SIG-M5 treated with dmso at 0.1 percent for 504 hours (cell line): ENCODE data around the gene AGTRAP.

Experiments used
- DNase-seq: peaks from one replicate; lab custom pipeline; 2025; ENCODE audit not compliant: unreplicated experiment; lab: John Stamatoyannopoulos, UW

AGTRAP gene

DNA sequence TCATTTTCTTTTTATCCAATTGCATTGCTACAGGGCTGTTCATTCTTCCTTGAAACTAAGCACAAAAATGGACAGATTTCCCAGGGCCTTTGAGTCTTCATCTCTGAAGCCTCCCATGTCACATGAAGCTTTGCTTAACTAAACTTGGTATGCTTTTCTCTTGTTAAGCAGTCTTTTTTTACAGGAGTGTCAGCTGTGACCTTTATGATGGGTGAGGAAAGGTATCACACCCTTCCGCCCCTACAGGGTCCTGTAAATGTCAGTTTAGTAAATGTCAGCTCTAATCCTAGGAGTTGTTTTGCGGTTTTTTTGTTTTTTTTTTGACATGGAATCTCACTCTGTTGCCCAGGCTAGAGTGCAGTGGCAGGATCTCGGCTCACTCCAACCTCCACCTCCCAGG, 2.6 kb upstream of the AGTRAP start:
- no peak for DNase-seq

DNA sequence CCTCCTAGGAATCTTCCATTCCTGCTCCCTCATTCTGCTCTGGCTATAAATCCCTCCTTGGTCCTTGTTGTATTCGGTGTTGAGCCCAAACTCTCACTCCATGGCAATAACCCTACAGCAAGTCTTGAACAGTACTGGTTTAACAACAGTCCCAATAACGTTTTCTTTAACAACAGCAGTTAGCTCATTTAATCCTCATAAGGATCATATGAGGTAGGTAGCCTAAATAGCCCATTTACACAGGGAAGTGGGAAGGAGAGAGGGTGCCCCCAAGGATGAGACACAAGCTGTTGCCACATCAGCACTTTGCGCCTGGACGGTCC, 444 bp upstream of the AGTRAP start:
- DNase-seq = no peak

DNA sequence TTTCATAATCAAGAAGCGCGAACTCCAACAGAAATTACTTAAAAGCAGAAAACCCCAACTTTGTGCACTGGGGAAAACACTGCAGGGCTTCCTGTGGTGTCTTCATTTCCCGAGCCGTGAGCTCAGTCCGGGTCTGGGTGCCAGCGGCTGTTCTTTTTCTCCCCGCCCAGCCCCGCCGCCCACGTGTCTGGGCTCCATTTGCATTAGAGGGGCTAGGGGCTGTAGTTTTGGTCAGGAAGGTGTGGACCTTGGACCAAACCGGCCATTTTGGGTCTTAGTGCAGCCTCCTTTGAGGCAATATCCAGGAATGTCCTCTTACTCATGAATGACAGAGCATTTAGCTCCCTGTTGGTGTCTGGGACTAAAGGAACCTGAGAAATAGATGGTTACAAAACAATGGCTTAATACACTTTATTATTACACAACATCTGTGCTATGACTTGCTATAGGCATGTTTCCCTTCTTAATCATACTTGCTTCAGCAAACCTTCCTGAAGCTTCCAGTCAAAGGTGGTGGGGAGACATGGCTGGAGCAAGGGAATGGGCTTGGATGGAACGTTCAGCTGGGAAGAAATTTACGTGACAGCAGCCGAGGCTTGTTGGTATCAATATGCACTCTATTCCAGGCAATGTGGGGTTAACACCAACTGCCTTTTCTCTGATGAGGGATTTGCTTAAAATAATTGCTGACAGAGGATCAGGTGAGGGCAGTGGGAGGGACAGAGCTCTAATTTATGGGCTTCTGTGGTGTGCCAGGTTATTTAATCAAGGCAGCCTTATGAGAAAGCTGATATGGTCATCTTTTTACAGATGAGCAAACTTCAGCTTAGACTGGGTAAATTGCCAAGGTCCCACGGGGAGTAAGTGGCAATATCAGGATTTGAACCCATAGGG, 1.1 kb downstream of the AGTRAP start:
- DNase-seq = peak; percentile 91

DNA sequence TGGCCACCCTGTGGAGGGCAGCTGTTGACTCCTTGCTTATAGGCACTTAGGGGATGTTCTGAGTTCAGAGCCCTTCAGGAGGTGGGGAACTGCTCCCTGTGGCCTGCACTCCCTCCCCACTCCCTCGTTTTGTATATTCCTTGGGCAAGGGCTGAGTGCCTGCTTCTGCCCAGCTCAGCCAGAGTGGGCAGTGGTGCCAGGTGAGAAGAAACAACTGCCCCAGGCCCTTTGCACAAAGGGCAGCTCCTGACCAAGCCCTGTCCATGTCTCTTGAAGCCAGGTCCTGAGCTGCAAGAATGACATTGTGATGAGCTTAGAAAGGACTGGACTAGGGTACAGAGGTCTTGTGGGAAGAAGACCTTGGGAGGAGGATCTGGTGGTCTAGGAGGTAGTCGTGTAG, 2.2 kb downstream of the AGTRAP start:
- DNase-seq = no peak

DNA sequence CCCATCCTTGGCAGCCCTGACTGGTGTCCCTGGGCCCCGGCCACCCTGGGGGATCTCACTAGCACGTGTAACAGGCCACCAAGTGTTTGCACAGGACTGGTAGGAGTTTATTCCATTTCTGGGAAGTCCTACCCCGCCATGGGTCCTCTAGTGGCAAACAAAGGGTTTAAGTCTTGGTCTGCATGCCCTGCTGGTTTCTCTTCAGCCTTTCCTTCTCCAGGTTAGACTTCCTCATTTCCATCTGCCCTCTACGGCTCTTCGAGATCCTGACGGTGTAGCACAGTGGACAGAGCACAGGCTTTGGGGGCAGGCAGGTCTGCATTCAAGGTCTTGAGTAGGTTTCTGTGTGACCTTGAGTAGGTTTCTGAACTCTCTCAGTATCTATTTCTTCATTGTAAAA, 2.8 kb downstream of the AGTRAP start:
- DNase-seq = peak; percentile 42

DNA sequence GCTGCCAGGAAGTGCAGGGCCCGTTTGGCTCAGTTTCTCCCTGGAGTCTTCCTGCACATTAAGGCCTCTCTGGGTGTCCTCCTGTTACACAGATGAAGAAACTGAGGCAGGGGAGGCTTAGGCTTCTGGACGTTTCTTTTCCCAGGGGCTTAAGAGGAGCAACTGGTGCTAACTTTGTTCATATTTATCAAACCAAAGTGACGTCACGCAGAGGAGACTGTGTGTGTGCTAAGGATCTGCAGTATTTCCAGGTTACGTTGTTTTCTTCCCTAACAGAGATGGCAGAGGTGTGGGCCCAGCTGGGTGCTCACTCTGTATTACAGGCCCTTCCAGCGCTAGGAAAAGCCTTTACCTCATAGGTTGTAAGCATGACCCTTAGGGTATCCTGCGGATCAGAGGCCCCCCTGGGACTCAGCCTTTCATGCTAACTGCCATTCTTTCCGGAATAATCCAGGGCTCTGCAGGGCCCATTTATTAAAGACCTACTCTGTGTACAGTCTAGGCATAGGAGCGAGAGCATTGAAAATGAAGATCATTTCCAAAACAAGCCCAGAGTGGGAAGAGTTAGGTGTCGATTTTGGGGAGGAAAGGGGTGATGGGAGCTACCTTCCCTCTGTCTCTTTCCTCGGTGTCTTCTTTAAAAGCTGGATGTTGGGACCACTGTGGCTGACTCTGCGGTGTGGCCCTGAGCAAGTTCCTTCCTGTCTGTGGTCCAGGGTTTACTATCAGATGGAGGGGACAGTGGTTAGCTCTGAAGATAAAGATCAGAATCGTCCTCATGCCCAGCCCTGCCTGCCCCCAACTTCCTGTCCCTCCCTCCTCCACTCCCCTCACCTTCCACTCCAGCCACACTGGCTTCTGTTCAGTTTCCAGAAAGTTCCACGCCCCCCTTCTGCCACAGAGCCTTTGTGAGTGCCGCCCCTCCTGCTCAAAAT, 4.6 kb downstream of the AGTRAP start:
- DNase-seq = peak; percentile 66

DNA sequence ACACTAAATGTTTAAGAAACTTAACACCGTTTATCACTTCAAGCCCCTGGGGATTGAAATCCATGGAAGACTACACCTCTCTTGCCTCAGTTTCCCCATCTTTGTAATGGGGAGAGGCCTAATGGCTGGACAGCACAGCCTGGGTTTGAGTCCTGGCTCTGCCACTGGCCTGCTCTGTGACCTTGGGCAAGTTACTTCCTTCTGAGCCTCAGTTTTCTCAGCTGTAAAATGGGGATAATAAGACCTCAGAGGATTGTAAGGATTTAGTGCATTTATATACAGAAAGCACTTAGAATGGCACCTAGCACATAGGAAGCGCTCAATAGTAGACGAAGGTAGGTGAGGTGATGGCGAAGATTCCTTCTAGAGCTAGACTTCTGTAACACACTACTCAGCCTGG, 5.5 kb downstream of the AGTRAP start:
- DNase-seq = no peak

DNA sequence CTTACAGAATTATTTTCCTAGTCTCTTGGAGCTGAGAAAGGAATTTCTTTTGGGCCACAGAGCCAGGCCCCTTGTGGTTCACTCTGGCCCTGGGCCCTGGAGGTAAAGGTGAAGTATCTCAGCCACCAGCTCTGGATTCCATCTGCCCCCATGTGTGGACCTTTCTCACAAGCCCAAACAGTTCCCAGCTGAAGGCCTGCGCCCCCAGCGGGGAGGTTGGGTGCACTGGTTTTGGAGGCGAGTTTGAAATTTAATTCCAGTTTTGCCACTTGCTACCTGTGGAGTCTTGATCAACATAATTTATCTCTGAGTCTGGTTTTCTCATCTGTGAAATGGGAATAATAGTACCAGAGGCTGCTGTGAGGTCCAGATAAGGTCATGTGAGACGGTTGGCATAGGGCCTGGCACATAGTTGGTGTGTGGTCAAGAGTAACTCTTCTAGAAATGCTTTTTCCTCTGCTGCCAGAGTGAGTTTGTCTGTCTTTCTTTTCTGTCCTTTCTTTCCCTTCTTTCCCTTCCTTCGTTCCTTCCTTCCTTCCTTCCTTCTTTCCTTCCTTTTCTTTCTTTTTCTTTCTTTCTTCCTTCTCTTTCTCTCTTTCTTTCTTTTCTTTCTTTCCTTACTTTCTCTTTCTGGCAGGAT, 6.1 kb downstream of the AGTRAP start:
- no peak for DNase-seq

DNA sequence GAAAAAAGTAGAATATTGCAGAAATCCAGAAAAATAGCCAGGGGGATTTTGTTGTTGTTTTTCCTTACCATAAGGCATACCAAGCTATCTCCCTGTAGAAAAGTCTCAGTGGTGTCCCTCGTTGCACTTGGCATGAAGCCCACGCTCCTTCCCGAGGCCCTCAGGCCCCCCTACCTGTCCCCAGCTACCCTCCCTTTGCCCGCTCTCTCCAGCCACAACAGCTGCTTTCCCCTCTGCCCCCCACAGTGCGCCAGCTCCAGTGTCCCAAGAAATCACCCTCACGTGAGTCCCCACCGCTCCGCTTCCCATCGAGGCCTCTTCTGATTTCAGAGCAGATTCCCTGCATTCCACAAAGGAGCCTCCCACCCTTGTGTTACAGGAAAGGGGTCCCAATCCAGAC, 8.4 kb downstream of the AGTRAP start:
- DNase-seq = no peak

DNA sequence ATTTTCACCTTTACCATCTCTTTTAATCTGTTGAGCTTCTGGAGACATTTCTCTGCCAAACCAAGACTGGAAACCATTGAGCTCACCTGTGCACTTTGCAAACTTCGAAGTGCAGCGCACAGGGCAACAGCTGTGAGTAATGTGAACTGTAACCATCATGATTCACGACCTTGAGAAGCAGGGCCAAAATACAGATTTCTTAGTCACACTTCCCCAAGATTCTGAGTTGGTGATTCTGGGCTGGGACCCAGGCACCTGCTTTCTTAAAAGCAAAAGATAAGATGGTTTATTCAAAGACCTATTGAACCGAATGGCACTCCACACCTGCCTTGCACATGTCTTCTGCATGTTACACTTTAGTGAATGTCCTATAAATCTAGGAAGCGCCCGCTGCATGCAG, 10.2 kb downstream of the AGTRAP start:
- no peak for DNase-seq

DNA sequence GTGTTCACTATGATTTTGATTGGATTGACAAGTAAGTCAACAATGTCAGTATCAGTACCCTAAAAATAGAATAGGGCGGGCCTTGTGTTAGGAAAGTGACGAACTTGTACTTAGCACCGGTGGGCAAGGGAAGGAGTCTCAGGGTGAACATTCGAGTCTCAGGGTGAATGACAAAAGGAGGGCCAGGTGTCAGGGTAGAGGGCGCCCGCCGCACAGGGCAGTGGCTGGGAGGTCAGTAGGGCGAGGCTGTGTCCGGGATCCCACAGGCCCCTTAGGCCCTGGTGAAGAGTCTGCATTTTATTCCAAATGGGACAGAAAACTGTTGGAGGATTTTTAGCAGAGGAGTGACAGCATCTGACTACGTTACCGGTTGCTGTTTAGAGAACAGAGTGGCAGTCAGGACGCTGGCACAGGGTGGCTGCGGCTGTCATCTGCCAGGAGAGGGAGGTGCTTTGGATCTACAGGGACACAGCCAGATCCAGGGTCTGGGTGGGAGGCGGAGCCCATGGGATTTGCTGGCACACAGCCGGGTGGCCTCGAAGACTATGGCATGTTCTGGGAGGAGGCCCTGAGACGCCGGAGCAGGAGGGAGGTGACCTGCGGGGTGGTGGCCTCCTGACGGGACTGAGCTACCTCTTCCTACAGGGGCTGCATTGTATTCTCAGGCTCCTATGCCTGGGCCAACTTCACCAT, 11.0 kb downstream of the AGTRAP start:
- DNase-seq = no peak

DNA sequence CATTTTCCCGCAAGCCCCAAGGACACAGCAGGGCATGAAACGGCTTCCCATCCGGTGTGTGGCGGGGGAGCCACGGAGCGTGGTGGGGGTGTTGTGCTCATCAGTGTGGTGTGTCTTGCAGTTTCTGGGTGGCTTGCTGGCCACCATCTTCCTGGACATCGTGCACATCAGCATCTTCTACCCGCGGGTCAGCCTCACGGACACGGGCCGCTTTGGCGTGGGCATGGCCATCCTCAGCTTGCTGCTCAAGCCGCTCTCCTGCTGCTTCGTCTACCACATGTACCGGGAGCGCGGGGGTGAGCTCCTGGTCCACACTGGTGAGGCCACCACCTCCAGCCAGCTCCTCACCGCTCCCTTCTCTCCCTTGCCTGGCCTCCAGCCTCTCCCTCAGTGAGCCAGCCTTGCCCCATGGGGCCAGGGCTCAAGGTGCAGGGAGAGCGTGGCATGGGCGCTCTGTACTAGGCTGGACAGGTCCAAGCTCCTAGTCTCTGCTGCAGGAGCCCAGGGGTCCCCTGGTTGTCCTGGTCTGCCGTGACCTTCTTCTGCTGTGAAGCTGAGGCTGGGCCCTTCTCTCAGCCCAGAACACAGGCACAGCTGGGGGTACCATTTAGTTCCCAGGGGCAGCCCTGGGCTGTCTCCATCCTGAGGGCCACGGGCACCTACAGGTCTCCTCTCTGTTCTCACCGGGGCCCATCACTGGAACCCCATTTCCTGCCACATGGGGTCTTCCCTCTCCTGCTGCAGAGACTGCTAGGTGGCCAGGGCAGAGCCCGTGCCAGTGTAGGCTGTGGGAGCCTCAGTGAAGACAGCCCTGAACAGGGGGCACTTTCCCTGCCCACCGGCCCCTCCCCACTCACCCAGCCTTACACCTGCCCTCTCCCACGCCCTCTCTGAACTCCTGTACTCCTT, 12.6 kb downstream of the AGTRAP start:
- DNase-seq = no peak

DNA sequence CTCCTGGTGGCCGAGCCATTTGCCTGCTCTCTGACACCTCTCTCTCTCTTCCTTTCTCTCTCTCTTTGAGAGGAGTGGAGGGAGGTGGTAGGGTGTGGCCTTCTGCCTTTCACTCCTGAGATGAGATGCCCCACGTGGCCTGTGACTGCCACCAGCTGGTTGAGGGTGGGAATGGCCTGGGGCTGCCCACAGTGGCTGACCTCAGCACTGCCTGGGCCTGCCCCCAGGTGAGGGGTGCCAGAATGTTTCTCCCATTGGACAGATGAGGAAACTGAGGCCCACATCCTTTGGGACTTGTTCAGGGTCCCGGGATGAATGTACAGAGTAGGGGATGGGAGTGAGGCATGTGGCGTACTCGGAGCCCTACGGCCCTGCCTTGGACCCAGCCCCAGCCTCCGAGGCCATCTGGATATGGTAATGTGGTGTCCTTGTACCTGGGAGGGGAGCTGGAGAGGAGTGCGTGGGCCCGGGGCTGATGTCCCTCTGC, 13.3 kb downstream of the AGTRAP start:
- peak; percentile 51 for DNase-seq

DNA sequence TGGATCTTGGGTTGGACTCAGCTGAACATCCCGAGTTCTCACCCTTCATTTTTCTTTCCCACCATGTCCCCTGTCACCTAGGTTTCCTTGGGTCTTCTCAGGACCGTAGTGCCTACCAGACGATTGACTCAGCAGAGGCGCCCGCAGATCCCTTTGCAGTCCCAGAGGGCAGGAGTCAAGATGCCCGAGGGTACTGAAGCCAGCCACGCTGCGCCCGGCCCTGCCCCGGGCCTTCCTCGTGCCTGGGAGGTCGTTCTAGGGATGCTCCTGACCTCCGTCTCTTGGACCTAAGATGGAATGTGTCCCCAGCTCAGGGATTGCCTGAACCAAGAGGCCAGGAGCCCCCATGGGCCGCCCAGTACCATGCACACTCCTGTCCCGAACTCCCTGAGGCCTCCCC, 14.1 kb downstream of the AGTRAP start:
- DNase-seq = no peak

DNA sequence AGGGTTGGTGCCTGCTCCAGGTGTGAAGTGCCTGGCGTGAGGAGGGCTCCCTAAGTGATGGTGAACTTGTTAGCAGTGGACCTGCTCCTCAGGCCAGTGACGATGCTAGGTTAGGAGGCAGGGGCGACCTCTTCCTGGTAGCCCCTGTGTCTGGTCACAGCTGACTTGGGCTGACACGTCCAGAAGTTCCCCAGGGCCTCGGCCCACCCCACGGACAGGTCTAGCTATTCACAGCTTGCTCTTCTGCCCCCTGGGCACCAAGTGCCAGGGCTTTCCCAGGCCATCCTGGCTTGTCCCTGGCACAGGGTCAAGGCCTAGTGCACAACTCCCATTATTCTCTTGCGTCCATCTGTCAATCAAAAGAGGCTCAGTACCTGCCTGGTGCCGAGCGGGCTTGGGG, 15.2 kb downstream of the AGTRAP start:
- no peak for DNase-seq

DNA sequence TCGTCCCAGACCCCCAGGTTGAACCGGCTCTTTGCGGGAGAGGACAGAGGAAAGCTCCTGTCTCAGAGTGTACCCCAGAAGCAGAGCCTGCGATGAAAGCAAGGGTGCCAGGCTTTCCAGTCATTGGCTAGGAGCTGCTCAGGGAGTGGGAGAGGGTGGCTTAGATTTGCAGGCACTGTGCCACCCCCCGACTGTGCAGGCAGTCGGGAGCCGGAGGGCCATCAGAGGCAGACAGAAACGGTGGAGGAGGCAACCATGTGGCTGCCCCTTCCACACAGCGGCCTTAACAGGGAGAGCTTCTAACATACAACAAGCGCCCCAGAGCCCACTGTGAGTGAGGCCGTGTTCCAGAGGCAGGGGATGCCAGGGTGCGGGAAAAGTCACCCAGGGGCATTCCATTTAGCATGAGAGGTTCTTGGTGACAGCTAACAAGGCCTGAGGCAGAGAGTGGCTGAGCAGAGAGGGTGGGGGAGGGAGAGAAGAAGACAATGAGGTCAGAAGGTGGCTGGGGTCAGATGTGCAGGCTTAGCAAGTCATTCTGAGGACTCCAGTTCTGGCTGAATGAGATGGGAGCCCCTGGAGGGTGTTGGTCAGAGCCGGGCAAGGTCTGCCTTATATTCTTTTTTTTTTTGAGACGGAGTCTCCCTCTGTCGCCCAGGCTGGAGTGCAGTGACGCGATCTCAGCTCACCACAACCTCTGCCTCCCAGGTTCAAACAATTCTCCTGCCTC, 16.6 kb downstream of the AGTRAP start:
- DNase-seq = no peak

DNA sequence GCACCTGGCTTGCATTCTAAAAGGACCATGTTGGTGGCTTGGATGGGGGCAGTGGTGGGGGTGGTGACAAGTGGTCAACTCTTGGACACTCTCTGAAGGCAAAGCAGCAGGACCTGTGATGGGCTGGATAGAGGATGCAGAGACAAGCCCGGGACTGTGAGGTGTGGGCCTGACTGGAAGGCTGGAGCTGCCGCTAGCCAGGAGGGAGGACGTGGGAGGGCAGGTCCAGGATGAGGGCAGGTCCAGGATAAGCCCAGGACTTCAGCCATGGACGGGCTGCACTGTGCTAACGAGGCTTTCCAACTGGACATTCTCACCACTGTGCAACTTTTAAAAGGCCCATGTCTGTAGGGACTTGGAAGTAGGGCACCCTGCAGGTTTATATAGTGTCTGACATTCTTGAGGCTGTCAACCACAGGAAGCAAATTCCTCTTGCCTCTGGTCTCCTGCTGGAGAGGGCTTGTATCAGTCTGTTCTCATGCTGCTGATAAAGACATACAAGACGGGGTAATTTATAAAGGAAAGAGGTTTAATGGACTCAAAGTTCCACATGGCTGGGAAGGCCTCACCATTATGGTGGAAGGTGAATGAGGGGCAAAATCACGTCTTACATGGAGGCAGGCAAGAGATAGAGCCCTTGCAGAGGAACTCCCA, 17.7 kb downstream of the AGTRAP start:
- DNase-seq = no peak

DNA sequence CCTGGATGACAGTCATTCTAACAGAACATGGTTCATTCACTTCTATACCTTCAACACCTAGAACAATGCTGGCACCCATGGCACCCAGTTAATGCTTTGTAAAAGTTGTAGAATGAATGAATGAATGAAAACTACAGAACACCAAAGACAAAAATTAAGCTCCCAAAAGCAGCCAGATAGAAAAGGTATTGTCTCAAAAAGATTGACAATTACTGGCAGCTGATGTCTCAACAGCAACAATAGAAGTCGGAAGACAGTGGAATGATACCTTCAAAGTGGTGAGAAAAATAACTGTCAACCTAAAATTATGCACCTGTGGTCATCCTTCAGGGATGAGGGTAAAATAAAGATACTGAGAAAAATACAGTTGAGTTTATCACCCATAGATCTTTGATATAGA, 21.1 kb downstream of the AGTRAP start:
- no peak for DNase-seq

DNA sequence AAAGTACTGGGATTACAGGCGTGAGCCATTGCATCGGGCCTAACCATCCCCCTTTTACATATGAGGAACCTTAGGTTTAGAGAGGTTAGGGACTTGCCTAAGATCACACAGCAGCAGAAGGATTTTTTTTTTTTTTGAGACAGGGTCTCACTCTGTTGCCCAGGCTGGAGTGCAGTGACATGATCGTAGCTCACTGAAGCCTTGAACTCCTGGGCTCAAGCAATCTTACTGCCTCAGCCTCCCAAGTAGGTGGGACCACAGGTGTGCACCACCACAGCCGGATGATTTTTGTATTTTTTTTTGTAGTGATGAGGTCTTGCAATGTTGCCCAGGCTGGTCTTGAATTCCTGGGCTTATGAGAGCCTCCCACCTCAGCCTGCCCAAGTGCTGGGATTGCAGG, 23.9 kb downstream of the AGTRAP start:
- no peak for DNase-seq
